Measurements from ENCODE around the gene NUDCD3.
A peak's percentile ranks its signal among the peaks of the same experiment; 100 is the strongest.

Gene NUDCD3

GRCh38 chr7:44490351-44491200, at the start of gene NUDCD3:
Gene NUDCD3, minus strand, starts transcription at chr7:44490658. Its CDS starts 58 bp downstream, at chr7:44490600.
- DNase-seq (ENCODE audit: low spot score), result peak; percentile 89

- DNase-seq (ENCODE audit: low spot score), result no peak
Measured at GRCh38 chr7:44539669-44540506, 49.4 kb upstream of the NUDCD3 start.

- DNase-seq (ENCODE audit: low spot score), result no peak
Measured at GRCh38 chr7:44538798-44539668, 48.6 kb upstream of the NUDCD3 start.

- no peak for DNase-seq (ENCODE audit: low spot score)
Measured at GRCh38 chr7:44538093-44538797, 47.8 kb upstream of the NUDCD3 start.

GRCh38 chr7:44537442-44537841, 47.0 kb upstream of the NUDCD3 start:
- DNase-seq (ENCODE audit: low spot score), result no peak

- DNase-seq (ENCODE audit: low spot score), result no peak
Measured at GRCh38 chr7:44536090-44536489, 45.6 kb upstream of the NUDCD3 start.

GRCh38 chr7:44535348-44536064, 45.0 kb upstream of the NUDCD3 start:
- DNase-seq (ENCODE audit: low spot score), result no peak

- peak; percentile 68 for DNase-seq (ENCODE audit: low spot score)
Measured at GRCh38 chr7:44534501-44534900, 44.0 kb upstream of the NUDCD3 start.

GRCh38 chr7:44534087-44534486, 43.6 kb upstream of the NUDCD3 start:
- DNase-seq (ENCODE audit: low spot score), result no peak

GRCh38 chr7:44533301-44534055, 43.0 kb upstream of the NUDCD3 start:
- DNase-seq (ENCODE audit: low spot score), result no peak

- no peak for DNase-seq (ENCODE audit: low spot score)
Measured at GRCh38 chr7:44531421-44532380, 41.2 kb upstream of the NUDCD3 start.

GRCh38 chr7:44530990-44531389, 40.5 kb upstream of the NUDCD3 start:
- DNase-seq (ENCODE audit: low spot score), result no peak

GRCh38 chr7:44524811-44525388, 34.4 kb upstream of the NUDCD3 start:
- DNase-seq (ENCODE audit: low spot score), result no peak

GRCh38 chr7:44522315-44522714, 31.9 kb upstream of the NUDCD3 start:
- DNase-seq (ENCODE audit: low spot score), result no peak

- DNase-seq (ENCODE audit: low spot score), result no peak
Measured at GRCh38 chr7:44521347-44522095, 31.1 kb upstream of the NUDCD3 start.

GRCh38 chr7:44520574-44520973, 30.1 kb upstream of the NUDCD3 start:
- no peak for DNase-seq (ENCODE audit: low spot score)

- DNase-seq (ENCODE audit: low spot score), result no peak
Measured at GRCh38 chr7:44519546-44519945, 29.1 kb upstream of the NUDCD3 start.

GRCh38 chr7:44518761-44519160, 28.3 kb upstream of the NUDCD3 start:
- DNase-seq (ENCODE audit: low spot score), result no peak

All from hematopoietic multipotent progenitor cell treated with erythropoietin and hydrocortisone succinate and interleukin-3 and kit ligand, for 15 days (in vitro differentiated cells).